ENCODE data around the gene TRMT2A.
"Not testable (repeated sequence)": the region's sequence is repeated elsewhere in the genome, so short reads cannot be mapped to it uniquely, and the experiment has no call there.

TRMT2A gene

DNA sequence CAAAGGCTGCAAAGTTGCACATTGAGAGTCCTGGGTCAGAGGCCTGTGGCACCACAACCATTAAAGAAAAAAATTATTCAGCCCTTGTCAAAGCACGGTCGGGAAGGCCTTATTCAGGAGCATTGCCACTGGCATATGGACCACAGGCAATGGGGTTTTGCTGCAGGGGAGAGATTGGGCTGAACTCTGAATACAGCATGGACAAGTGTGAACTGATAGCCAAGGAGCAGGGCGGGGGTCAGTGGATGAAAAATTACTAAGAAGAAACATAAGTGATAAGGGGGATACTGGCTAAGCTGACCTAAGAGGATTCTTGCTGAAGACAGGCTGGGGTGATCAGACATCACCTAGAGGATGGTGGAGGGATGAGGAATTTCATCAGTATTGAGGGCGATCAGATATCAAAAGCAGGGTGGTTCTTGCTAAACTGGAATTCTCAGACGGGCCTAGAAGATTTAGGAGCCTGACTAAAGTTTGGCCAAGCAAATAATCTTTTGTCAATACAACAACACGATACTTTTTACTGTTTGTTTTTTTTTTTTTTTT, 40.3 kb downstream of the TRMT2A start:
- H3K4me1 ChIP-seq (ENCODE audit: control insufficient read depth in 1 of 2, insufficient read depth in 1 of 2, low read depth in 1 of 2, low read length in 1 of 2), result peaks cover 17 to 18% of the 10 kb centered on the region in 2 experiments
- no peak overlapping the region for H3K4me3 ChIP-seq (ENCODE audit: low read depth in 1 of 2, low read length in 1 of 2)
- no peak overlapping the region for H3K27ac ChIP-seq

DNA sequence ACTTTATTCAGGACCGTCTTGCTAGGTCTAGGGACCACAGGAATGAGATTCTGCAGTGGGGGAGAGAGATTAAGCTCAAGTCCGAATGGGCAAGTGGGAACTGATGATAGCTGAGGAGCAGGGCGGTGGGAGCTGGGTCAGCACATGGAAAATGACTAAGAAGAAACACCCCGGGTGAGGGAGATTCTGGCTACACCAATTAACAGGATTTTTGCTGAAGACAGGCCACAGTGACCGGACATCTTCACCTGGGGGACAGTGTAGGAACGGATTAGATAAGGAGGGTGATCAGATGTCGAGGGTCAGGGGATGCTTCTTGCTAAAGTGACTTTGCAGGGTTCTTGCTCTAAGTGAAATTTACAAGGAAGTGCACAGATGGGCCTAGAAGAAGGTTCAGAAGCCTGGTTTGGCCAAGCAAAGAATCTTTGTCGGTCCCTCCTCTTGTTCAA, 45.5 kb downstream of the TRMT2A start:
- Histone ChIP-seq H3K9me3 (no peaks in the 10 kb centered on the region), H3K27me3 (no peaks in the 10 kb centered on the region), H3K4me3 (ENCODE audit: low read depth in 1 of 2, low read length in 1 of 2) (no peak overlapping the region), H3K4me1 (ENCODE audit: control insufficient read depth in 1 of 2, insufficient read depth in 1 of 2, low read depth in 1 of 2, low read length in 1 of 2) (no peaks in the 10 kb centered on the region), H3K36me3 (peaks cover 3% of the 10 kb centered on the region), H3K27ac (no peak overlapping the region)
- TF ChIP-seq, protein P1, sequence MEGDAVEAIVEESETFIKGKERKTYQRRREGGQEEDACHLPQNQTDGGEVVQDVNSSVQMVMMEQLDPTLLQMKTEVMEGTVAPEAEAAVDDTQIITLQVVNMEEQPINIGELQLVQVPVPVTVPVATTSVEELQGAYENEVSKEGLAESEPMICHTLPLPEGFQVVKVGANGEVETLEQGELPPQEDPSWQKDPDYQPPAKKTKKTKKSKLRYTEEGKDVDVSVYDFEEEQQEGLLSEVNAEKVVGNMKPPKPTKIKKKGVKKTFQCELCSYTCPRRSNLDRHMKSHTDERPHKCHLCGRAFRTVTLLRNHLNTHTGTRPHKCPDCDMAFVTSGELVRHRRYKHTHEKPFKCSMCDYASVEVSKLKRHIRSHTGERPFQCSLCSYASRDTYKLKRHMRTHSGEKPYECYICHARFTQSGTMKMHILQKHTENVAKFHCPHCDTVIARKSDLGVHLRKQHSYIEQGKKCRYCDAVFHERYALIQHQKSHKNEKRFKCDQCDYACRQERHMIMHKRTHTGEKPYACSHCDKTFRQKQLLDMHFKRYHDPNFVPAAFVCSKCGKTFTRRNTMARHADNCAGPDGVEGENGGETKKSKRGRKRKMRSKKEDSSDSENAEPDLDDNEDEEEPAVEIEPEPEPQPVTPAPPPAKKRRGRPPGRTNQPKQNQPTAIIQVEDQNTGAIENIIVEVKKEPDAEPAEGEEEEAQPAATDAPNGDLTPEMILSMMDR (IDR thresholded peaks at IDR 0.05), result no peak

More for the DNA sequence above, 40.3 kb downstream of the TRMT2A start:
- no peaks in the 10 kb centered on the region for H3K36me3 ChIP-seq
- H3K9me3 ChIP-seq, result no peaks in the 10 kb centered on the region
- TF ChIP-seq, protein P1 (IDR thresholded peaks at IDR 0.05), result no peak
- no peaks in the 10 kb centered on the region for H3K27me3 ChIP-seq

DNA sequence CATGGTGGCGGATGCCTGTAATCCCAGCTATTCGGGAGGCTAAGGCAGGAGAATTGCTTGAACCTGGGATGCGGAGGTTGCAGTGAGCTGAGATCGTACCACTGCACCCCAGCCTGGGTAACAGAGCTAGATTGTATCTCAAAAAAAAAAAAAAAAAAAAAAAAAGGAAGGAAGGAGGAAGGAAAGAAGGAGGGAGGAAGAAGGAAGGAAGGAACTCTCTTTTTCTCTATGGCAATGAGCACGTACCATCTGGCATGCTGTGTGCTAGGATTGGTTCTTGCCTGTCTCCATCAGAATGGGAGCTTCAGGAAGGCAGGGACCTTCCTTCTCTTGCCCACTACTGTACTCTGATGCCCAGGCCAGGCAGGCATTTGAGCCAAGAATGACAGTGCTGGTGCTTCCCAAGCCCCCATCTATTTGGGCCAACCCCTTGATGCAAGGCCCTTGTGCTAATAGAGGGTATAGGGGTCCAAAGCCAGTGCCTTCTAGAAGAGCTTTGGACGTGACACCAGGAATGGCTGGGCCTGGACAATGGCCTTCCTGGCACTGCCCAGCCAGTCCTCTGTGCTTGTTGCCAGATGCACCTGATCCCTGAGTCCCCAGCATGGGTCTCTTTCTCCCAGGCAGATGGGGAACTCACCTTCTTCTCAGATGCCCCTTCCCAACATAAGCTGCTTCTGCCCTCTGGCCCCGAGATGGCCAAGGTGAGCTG, 47.5 kb downstream of the TRMT2A start:
- TF ChIP-seq, protein P1 (IDR thresholded peaks at IDR 0.05), result no peak
- Histone ChIP-seq H3K4me1 (ENCODE audit: control insufficient read depth in 1 of 2, insufficient read depth in 1 of 2, low read depth in 1 of 2, low read length in 1 of 2) (no peaks in the 10 kb centered on the region), H3K4me3 (ENCODE audit: low read depth in 1 of 2, low read length in 1 of 2) (no peak overlapping the region), H3K27me3 (no peaks in the 10 kb centered on the region), H3K9me3 (no peaks in the 10 kb centered on the region), H3K36me3 (peaks cover 24% of the 10 kb centered on the region), H3K27ac (no peak overlapping the region)

DNA sequence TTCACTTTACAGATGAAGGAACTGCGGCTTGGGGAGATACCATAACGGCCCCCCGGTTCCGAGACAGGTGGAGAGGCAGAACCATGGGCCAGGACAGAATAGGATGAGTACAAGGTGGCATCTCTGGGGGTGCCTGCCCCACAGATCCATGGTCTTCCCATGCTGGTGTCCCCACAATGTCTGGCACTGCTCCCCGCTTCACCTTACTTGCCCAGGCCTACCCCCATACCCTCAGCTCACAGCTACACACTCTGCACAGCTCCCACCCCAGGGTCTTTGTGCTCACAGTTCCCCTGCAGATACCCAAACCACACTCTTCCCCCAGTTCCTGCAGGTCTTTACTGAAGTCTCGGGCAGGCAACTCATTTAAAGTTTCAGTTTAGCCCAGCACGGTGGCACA, 48.4 kb downstream of the TRMT2A start:
- Histone ChIP-seq H3K36me3 (peaks cover 32% of the 10 kb centered on the region), H3K27me3 (no peaks in the 10 kb centered on the region), H3K9me3 (no peaks in the 10 kb centered on the region), H3K4me3 (ENCODE audit: low read depth in 1 of 2, low read length in 1 of 2) (no peak overlapping the region), H3K27ac (no peak overlapping the region), H3K4me1 (ENCODE audit: control insufficient read depth in 1 of 2, insufficient read depth in 1 of 2, low read depth in 1 of 2, low read length in 1 of 2) (no peaks in the 10 kb centered on the region)
- TF ChIP-seq, protein P1 (IDR thresholded peaks at IDR 0.05), result no peak

DNA sequence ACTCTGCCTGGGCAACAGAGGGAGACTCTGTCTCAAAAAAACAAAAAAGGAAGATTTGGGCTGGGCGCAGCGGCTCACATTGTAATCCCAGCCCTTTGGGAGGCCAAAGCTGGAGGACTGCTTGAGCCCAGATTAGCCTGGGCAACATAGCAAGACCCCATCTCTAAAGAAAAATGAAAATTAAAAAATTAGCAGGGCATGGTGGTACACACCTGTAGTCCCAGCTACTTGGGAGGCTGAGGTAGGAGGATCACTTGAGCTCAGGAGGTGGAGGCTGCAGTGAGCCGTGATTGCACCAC, 49.7 kb downstream of the TRMT2A start:
- not testable (repeated sequence) for H3K4me3 ChIP-seq (ENCODE audit: low read depth in 1 of 2, low read length in 1 of 2); H3K27ac ChIP-seq; H3K4me1 ChIP-seq (ENCODE audit: control insufficient read depth in 1 of 2, insufficient read depth in 1 of 2, low read depth in 1 of 2, low read length in 1 of 2); H3K9me3 ChIP-seq; H3K27me3 ChIP-seq
- H3K36me3 ChIP-seq, result peaks cover 45% of the 10 kb centered on the region

DNA sequence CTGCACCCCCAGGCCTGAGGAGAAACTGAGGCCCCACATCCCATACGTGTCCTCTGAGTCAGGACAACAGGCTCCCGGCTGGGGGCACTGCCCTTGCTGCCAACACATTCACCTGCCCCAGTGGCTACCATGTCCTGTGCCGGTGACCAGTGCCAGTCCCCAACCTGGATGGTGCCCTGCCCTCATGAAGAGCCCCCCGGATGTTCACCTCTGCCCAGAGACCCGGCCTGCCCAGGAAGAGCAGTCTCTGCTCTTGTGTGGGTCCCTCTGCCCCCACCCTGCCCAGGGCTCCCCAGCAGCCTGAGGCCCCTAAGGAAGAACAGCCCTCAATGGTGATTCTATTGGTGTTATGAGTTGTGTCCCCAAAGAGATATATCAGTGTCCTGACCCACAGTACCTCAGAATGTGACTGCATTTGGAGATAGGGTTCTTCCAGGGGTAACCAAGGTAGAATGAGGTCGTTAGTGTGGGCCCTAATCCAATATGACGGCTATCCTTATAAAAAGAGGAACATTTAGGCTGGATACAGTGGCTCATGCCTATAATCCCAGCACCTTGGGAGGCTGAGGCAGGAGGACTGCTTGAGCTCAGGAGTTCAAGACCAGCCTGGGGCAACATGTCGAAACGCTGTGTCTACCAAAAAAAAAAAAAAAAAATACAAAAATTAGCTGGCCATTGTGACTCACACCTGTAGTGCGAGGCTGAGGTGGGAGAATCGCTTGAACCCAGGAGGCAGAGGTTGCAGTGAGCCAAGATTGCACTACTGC, 50.2 kb downstream of the TRMT2A start:
- Histone ChIP-seq H3K36me3 (peaks cover 51% of the 10 kb centered on the region), H3K4me1 (ENCODE audit: control insufficient read depth in 1 of 2, insufficient read depth in 1 of 2, low read depth in 1 of 2, low read length in 1 of 2) (no peaks in the 10 kb centered on the region), H3K9me3 (no peaks in the 10 kb centered on the region), H3K27ac (no peak overlapping the region), H3K4me3 (ENCODE audit: low read depth in 1 of 2, low read length in 1 of 2) (no peak overlapping the region), H3K27me3 (no peaks in the 10 kb centered on the region)
- TF ChIP-seq, protein P1 (IDR thresholded peaks at IDR 0.05), result no peak

All from neutrophil (primary cell).